Inferior parietal cortex (tissue), 1 donor: ENCODE data around the gene FGFR2.
A peak's percentile ranks its signal among the peaks of the same experiment; 100 is the strongest.
"Not testable (repeated sequence)": the region's sequence is repeated elsewhere in the genome, so short reads cannot be mapped to it uniquely, and the experiment has no call there.

Source experiments
- DNase-seq: peaks from one replicate; pipeline ENCODE4 v3.0.0-alpha.2; 2016; ENCODE audit errors: extremely low spot score

The FGFR2 gene

DNA sequence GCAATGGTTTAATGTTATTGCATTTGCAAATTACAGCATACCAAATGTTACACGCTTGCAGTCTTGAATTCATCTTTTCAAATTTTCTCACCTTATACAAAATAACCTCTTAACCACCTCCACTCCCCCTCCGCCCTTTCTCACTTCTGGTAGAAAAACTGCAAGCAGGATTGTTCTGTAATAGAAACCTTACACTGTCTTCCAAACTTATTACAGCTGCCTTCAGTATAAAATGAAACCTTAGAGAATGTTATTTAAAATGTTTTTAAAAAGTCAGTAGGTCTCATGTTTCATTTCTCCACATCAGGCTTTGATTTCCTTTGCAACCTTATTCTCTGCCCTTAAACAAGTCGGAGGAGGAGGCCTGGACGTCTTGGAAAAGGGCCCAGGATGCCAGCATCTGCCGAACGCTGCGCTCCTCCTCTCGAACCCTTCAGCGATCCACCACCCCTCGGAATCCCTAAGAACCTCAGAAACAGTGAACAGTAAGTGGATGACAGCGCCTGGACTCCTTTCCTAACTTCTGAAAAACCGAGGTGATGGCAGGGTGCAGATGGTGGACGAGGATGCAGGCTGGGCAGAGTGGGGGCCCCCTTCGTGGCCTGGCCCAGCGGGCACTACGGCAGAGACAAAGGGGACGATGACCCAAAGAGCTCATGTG lies 74.0 kb downstream of the FGFR2 start:
- no peak for DNase-seq

DNA sequence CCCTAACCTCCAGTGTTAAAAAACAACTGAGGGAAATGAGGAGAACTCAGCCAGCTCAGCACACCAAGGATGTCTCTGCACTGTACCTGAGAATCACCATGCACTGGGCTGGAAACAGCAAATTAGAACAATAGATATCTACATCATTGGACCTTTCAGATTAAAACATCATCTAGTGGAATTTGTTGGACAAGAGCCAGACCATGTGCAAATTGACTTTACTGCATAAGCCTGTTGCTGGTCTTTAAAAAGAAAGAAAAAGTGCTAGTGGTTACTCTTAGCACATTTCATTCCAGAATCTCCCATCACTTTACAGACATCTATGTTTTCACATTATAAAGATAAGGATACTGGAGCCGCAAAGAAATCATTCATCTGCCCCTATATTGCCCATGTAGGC lies 75.4 kb downstream of the FGFR2 start:
- DNase-seq = no peak

DNA sequence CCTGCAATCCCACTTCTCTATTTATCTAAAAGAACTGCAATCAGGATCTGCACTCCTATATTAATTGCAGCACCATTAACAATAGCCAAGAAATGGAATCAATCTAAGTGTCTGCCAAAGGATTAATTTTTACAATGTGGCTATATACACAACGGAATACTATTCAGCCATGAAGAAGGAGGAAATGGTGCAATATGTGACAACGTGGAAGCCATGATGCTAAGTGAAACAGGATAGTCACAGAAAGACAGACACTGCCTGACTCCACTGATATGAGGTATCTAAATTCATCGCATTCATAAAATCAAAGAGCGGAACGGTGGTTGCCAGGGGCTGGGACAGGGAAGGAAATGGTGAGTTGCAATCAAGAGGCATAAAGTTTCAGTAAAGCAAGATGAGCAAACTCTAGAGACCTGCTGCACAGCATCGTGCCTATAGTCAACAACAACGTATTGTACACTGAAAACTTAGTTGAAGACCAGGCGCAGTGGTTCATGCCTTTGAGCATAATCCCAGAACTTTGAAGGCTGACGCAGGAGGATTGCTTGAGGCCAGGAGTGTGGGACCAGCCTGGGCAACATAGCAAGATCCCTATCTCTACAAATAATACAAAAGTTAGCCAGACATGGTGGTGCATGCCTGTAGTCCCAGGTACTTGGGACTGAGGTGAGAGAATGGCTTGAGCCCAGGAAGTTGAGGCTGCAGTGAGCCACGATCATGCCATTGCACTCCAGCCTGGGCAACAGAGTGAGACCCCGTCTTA lies 76.3 kb downstream of the FGFR2 start:
- DNase-seq = no peak

DNA sequence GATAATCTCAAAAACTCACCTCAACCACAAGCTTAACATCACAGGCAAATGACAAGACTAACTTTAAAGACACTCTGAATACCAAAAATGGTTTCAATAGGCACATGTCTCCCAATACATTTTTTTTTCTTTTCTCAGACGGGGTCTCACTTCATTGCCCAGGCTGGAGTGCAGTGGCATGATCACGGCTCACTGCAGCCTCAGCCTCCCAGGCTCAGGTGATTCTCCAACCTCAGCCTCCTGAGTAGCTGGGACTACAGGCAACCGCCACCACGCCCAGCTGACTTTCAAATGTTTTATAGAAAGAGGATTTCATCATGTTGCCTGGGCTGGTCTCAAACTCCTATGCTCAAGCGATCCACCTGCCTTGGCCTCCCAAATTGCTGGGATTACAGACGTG lies 77.7 kb downstream of the FGFR2 start:
- not testable (repeated sequence) for DNase-seq

DNA sequence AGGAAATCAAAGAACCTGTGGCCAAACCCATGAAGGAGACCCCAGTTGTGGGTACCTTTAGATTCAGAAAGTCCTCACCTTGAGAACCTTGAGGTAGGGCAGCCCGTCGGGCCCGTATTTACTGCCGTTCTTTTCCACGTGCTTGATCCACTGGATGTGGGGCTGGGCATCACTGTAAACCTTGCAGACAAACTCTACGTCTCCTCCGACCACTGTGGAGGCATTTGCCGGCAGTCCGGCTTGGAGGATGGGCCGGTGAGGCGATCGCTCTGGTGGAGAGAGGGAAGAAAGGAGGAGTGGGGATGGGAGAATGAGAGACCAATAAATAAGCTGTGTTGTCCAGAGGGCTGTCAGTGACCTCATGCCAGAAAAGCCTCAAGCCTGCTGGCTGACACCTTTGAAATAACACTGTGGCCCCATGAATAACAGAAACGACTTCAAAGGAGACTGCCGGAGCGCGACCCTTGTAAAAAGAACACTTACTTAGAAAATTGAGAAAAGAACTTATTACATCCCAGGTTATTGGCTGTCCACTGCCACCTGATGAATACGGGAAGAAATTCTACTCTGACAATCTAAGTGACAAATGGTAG lies 78.2 kb downstream of the FGFR2 start:
- DNase-seq = no peak

DNA sequence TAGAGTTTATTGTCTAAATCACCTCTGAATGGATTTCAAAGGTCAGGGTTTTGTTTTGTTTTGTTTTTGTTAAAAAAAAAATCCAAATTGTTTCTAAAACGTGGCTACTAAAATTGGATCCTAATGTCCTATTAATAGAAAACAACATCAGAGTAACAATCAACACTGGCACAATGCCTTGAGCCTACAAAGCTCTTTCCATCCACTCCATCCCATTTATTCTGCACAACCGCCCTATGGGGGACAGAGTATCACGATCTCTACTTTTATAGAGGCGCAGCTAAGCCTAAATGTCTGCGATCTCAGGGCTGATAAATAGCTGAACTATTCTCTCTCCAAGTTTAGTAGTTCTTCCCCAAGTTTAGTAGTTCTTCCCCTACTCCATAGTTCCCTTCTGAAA lies 78.8 kb downstream of the FGFR2 start:
- DNase-seq = peak; percentile 42

DNA sequence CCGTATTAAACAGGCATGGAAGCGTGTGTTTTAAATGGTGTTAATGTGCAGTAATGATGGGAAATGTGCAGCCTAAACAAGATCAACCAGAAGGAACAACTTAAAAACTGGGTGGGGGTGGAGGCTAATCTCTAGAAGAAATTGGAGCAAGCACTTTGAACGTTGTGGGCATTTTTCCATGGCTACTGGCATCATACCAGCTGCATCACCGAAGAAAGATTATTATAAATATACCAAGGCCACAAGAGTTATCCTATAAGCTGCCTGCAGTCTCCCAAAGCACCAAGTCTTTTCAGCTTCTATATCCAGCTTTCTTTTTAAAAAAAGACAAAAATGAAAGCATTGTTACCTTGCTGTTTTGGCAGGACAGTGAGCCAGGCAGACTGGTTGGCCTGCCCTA lies 79.9 kb downstream of the FGFR2 start:
- no peak for DNase-seq

DNA sequence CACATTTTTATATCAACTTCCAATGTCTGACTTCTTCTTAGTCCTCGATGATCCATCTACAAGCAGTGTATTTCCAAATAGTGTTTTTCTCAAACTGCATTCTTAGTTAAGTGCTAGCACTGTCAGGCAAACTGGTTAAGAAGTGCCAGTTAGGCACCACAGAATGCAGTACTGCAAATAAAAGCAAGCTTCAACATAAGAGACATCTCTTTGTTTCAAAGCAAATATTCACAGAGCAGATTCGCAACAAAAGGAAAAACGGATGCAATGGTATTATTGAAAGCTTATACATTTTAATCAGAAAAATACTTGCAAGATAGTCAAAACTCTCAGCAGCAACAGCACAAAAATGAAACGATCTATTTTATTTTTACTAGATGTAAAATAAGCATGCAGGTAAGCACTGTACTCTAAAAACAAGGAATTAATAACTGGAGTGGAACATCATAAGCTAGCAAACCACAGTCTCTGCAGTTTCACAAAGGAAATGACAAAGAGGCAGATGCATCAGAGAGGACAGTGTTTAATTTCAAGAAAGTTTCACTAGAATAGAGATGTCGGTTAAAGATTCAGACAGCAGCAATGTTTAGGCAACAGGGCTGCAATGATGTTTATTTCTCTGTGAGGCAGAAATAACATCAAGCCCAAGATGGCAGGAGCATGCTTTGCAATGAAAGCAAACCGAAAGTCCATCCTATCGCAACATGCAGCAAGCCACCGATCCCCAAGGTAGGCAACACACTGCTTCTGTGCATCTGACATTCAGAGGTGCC lies 82.0 kb downstream of the FGFR2 start:
- DNase-seq = no peak

DNA sequence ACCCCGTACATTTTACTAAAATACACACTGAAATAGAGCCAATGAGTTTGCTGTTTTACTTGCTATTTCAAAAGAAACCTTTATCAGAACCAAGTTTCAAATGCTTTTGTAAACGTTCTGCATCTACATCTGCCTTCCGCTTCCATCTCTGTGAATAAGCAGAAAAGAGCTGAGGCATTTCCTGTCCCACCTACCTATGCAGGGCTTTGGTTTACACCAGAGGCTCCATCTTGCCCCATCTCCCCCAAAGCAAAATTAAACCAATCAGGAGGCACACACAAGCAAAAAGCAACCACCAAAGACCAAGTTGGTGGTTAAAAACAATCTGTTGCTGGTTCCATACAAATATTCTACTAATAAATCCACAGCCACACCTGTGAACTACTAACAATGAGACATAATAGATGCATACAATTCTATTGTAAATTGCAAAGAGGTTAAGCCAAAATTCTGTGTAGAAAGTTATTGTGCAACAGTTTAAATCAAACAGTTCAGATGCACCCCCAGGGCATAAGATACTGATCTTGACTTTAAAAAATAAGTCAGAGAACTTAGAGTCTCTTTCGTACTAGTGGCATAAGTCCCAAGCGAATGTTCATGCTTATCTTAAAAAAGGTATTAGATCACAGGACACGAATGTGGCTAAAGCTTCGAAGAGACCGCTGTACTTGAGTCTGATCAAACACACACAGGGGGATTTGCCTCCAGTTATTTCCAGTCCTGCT lies 83.9 kb downstream of the FGFR2 start:
- DNase-seq = no peak

DNA sequence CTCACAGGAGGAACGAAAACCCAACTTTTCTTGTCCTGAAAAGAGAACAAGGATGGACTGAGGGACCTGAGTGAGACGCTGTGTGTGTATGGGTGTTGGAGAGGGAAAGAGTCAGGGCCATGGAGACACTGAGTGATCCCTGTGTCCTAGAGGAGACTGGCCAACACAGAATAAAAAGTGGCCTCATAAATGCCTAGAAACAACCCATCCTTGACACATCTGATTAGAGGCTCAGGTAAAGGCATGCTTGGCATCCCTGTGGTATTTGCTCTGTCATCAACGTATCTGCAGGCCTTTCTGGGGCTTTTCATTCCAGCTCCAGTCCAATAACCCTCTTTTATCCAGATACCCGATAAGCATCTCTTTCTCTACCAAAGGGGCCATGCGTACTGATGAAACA lies 86.3 kb downstream of the FGFR2 start:
- DNase-seq = no peak

DNA sequence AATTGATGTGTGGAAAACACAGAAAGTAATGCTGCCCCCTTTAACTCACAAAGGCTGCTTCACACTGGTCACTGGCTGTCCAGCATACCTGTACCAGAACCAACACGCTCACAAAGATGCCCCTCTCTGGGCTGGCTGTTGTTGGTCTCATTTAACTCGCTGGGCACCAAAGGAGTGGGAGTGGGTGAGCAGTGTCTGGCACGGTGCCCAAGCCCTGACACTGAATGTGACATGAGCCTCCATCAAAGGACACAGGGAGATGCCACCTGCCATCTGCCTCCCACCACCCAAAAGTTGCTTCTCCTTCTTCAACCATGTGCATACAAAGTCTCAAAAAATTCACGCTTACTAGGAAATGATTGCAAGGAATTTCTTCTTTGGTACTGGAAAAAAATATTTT lies 86.8 kb downstream of the FGFR2 start:
- no peak for DNase-seq

DNA sequence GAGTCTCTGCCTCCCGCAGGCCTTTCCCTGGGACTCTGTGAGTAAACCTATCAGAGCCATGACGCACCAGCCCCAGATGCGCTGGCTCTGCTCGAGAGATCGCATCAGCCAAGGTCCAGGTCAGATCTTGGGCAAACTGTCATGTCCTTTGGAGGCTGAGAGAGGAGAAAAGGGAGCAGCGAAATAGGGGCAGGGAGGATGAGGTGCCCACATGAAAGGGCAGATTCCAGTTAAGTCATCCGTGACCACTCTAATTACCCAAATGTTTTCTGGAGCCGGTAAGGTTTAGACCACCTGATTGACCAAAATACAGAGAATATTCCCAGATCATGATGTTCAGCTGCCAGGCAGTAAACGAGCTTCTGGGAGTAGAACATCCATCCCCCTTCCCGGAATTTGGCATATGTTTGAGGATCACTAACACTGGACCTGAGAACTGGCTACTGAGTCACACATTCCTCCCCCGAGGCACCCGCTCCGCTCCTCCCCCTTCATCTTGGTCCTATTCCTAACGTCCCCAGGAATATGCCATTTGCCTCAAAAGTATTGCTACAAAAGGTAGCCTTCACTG lies 88.0 kb downstream of the FGFR2 start:
- no peak for DNase-seq

DNA sequence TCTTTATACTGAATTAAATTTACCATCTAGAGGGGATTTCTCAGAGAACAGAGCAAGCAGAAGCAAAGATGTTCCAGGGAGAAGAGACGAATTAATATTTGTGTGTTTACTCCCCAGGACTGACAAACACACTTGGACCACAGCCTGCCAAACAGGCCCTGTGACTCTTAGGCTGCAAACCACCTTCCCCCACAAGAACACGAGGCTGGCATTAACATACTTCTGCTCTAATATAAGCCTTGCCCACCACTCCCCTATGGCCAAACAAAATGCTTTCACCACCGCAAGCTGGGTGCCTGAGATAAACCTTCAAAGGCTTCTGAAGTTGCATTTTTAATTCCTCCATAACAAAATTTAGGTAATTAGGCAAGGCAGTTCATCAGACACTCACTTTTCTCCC lies 88.4 kb downstream of the FGFR2 start:
- no peak for DNase-seq

DNA sequence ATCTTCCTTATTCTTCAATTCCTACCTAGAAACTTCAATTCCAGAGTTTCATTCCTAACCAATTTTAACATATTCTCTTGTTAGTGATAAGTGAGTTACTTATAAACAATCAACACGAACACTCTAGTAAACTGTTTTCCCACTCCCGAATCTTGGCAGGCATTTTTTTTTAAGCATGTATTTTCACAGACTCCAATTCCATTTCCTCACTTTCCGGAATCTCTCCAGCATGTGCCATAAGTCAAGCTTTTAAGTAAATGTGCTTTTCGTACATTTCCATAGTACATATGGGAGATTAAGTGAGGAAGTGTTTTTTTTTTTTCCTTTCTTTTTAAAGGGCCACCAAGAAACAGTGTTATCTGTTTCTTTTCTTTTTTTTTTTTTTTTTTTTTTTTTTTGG lies 89.1 kb downstream of the FGFR2 start:
- DNase-seq = no peak

DNA sequence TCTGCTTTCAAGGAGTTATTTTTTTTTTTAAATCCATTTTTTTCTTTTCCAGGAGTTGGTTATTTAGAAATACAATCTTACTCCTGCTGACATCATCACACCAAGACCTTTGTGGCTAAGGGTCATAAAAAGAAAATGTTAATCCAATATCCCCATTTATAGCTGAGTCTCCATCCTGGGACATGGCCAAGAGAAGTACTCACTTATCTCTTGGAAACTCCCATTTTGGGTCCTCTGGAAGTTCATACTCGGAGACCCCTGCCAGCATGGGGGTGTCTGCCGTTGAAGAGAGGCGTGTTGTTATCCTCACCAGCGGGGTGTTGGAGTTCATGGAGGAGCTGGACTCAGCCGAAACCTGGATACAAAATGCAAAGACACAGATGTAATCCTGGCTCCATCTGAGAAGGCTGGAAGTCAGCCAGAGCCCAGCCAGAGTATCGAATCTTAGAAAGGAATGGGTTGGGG lies 94.6 kb downstream of the FGFR2 start:
- DNase-seq = no peak

DNA sequence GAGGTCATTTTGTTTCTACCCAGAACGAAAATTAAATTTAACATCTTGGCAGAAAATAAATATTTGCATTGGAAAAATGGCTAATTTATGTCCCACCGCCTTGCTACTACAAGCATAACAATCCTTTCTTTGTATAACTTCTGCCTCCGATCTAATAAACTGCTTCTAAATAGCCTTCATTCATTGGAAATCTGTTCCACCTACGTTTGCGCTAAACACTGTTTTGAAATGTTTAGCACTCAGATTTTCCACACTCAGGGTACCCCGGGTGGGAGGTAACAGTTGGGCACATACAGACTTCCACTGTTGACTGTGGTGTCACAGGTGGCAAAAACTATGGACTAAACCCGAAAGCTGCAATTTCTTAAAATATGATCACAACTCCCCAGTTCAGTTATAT lies 96.4 kb downstream of the FGFR2 start:
- DNase-seq = no peak

DNA sequence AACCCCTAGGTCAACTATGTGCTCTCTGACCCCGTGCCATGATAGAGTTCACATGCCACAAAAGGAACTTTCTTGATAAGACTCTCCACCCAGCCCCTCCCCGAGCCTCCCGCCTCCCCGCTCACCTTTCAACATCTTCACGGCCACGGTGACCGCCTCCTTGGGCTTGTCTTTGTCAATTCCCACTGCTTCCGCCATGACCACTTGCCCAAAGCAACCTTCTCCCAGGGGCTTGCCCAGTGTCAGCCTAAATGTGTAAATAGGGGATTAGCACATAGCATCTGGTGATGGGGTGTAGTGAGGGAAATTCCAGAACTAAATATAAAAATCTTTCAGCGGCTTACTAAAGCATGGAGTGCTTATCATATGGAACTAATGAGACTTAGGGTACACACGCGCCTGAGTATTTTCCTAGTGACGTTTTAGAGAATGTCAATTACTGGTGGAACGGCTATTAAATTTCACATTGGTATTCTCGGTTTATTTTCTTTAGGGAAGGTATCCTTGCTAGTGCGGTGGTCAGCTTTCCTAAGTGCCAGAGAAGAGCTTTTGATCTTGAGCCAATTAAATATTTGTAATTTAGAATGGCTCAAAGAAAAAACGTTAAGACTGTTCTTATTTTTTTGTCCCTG lies 97.4 kb downstream of the FGFR2 start:
- no peak for DNase-seq

DNA sequence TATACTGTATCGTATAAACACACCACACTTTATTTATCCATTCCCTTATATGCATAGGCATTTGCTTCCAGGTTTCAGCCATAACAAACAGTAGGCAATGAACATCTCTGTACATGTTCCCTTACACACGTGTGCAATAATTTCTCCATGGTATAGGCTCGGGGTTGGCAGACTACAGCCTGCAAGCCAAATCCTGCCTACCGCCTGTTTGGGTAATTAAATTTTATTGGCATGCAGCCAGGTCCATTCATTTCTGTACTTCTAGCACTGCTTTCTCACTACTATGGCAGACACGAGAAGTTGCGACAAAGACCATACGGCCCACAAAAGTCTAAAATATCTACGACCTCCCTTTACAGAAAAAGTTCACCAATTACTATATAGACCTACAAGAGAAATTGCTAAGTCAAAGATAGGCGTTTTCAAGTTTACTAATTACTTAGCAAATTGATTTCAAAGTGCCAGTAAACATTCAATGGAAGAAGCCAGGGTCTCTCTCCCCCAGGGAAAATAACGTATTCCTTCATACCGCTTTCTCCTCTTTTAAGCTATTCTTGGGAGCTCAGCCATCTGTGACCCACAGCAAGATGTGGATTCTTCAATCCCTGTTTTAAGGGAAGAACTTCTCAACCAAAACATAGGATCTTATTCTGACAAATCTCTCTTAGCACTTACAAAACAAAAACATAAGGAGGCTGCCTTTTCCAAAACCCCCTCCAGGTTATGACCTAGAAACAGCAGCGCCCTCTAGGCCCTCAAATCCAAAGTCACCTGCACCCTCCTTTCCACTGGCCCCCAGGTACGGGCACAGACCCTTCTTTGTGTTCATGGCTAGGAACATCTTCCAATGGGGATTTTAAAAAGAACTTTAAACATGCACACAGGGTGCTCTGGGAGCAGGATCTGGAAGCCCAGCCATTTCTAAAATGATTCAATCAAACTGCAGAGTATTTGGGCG lies 100.5 kb downstream of the FGFR2 start:
- no peak for DNase-seq

DNA sequence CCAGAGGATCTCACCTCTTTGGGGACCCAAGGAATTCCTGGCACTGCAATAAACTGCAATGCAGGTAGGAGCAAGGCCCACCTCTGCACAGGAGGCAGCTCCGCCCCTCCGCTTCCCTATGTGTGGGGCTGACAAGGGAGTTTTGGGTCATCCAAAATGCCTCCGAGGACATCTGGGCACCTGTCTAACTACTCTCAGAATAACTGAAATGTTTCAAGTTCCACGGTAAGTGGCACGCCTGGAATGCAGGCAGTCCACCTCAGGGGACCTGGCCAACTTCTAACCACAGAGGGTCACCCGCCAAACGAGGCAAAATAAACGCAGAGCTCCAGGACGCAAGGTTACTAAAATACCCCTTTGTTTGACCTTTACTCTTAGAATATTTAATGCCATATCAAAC lies 102.5 kb downstream of the FGFR2 start:
- no peak for DNase-seq

DNA sequence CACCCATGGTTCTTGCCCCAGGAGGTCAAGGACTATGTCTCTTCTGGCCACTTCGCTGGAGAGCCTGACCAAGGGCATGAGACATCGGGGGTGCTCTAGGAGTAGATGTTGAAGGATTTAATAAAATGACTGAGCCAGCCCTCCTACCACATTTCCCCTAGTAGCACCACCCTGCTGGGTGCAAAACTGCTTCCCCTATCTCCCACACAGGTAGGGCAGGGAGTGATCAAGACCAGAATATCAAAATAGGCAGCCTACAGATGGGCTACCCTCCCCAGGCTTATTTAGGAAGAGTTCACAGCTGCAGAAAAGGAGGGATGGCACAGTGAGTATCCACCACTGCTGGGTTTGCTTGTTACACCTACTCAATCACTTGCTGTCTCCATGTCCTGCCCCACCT lies 103.9 kb downstream of the FGFR2 start:
- DNase-seq = no peak
